IgD-negative memory B cell (primary cell): ENCODE measurements around the gene GOLGA8A. TPM values are rescaled to one million over a fixed set of nuclear protein-coding genes. Genes with fewer than 3 reads are reported as not detected.

Experiments
- H3K27ac Mint-ChIP-seq, 3 donors: one replicate each; pipeline ENCODE4 v1.8.0; 2020 to 2022; ENCODE audit warnings: mild to moderate bottlenecking in 3 of 3, mixed read lengths in 3 of 3, moderate library complexity in 1 of 3
- H3K27me3 Mint-ChIP-seq: one replicate; pipeline ENCODE4 v1.8.0; 2021; ENCODE audit warnings: mixed read lengths
- H3K36me3 Mint-ChIP-seq: one replicate; pipeline ENCODE4 v1.8.0; 2020; ENCODE audit warnings: mild to moderate bottlenecking, mixed read lengths
- H3K4me1 Mint-ChIP-seq, 3 donors: one replicate each; pipeline ENCODE4 v1.8.0; 2020 to 2022; ENCODE audit warnings: mixed read lengths in 3 of 3, mild to moderate bottlenecking in 1 of 3
- H3K4me3 Mint-ChIP-seq, 4 donors: one replicate each; pipeline ENCODE4 v1.8.0; 2020 to 2022; ENCODE audit warnings: mild to moderate bottlenecking in 4 of 4, mixed read lengths in 4 of 4, moderate library complexity in 3 of 4
- H3K9me3 Mint-ChIP-seq, 3 donors: one replicate each; pipeline ENCODE4 v1.8.0; 2020 to 2021; ENCODE audit warnings: mixed read lengths in 3 of 3, mild to moderate bottlenecking in 1 of 3
- polyA plus RNA-seq: library from polyadenylated mRNA; unstranded; fragments of 300-500 nt; fragmentation: Illumina TruSeq; gene quantifications from one replicate; pipeline ENCODE4 v1.2.3, GENCODE V29; 2021

GOLGA8A gene
- 2.8 TPM for polyA plus RNA-seq

- peaks cover 0 to 2% (median 0%) of the 10 kb centered on the region in 3 donors for H3K9me3 Mint-ChIP-seq
- H3K27me3 Mint-ChIP-seq = no peaks in the 10 kb centered on the region
These were observed at the start of gene GOLGA8A for GRCh38 chr15:34437687-34438086. Gene GOLGA8A, minus strand, starts transcription at chr15:34437808. Its CDS starts 48,117 bp downstream, at chr15:34389691.

GRCh38 chr15:34483644-34484043 is 46.0 kb upstream of the GOLGA8A start:
- H3K27me3 Mint-ChIP-seq = peaks cover 25% of the 10 kb centered on the region
- H3K4me1 Mint-ChIP-seq = no peaks in the 10 kb centered on the region
- H3K27ac Mint-ChIP-seq = no peak overlapping the region
- H3K4me3 Mint-ChIP-seq = no peak overlapping the region
- peaks cover 0 to 4% (median 2%) of the 10 kb centered on the region in 3 donors for H3K9me3 Mint-ChIP-seq
- no peaks in the 10 kb centered on the region for H3K36me3 Mint-ChIP-seq

More at GRCh38 chr15:34437687-34438086, at the start of gene GOLGA8A:
- no peaks in the 10 kb centered on the region for H3K36me3 Mint-ChIP-seq
- H3K4me1 Mint-ChIP-seq = peaks cover 0 to 13% (median 0%) of the 10 kb centered on the region in 3 donors
- peak within 1 kb of the TSS in 3 of 4 donors; percentile 95 to 98 (median 96) for H3K4me3 Mint-ChIP-seq
- H3K27ac Mint-ChIP-seq = peak within 1 kb of the TSS; percentile 86 to 97 (median 91)

GRCh38 chr15:34481370-34481769 is 43.8 kb upstream of the GOLGA8A start:
- Mint-ChIP-seq H3K36me3 (no peaks in the 10 kb centered on the region), H3K27me3 (peaks cover 24% of the 10 kb centered on the region), H3K4me3 (no peak overlapping the region), H3K27ac (no peak overlapping the region), H3K9me3 (no peaks in the 10 kb centered on the region), H3K4me1 (no peaks in the 10 kb centered on the region)

- no peaks in the 10 kb centered on the region for H3K4me1 Mint-ChIP-seq
- H3K4me3 Mint-ChIP-seq = no peak overlapping the region
- H3K27me3 Mint-ChIP-seq = peaks cover 15% of the 10 kb centered on the region
- no peak overlapping the region for H3K27ac Mint-ChIP-seq
- no peaks in the 10 kb centered on the region for H3K36me3 Mint-ChIP-seq
- no peaks in the 10 kb centered on the region for H3K9me3 Mint-ChIP-seq
These were observed 36.2 kb upstream of the GOLGA8A start for GRCh38 chr15:34473840-34474239.

GRCh38 chr15:34472947-34473346 is 35.3 kb upstream of the GOLGA8A start:
- Mint-ChIP-seq H3K9me3 (no peaks in the 10 kb centered on the region), H3K27me3 (peaks cover 15% of the 10 kb centered on the region), H3K36me3 (no peaks in the 10 kb centered on the region), H3K4me3 (no peak overlapping the region), H3K27ac (no peak overlapping the region), H3K4me1 (no peaks in the 10 kb centered on the region)

- Mint-ChIP-seq H3K27me3 (peaks cover 10% of the 10 kb centered on the region), H3K4me3 (no peak overlapping the region), H3K4me1 (no peaks in the 10 kb centered on the region), H3K36me3 (no peaks in the 10 kb centered on the region), H3K9me3 (no peaks in the 10 kb centered on the region), H3K27ac (no peak overlapping the region)
These were observed 33.3 kb upstream of the GOLGA8A start for GRCh38 chr15:34470892-34471291.

- Mint-ChIP-seq H3K27me3 (peaks cover 5% of the 10 kb centered on the region), H3K27ac (no peak overlapping the region), H3K9me3 (no peaks in the 10 kb centered on the region), H3K36me3 (no peaks in the 10 kb centered on the region), H3K4me1 (no peaks in the 10 kb centered on the region), H3K4me3 (no peak overlapping the region)
These were observed 32.5 kb upstream of the GOLGA8A start for GRCh38 chr15:34470091-34470490.

- Mint-ChIP-seq H3K4me3 (no peak overlapping the region), H3K36me3 (no peaks in the 10 kb centered on the region), H3K27me3 (peaks cover 12% of the 10 kb centered on the region), H3K4me1 (no peaks in the 10 kb centered on the region), H3K9me3 (no peaks in the 10 kb centered on the region), H3K27ac (no peak overlapping the region)
These were observed 24.1 kb upstream of the GOLGA8A start for GRCh38 chr15:34461730-34462129.

GRCh38 chr15:34460451-34460850 is 22.8 kb upstream of the GOLGA8A start:
- no peaks in the 10 kb centered on the region for H3K4me1 Mint-ChIP-seq
- H3K36me3 Mint-ChIP-seq = no peaks in the 10 kb centered on the region
- H3K4me3 Mint-ChIP-seq = no peak overlapping the region
- H3K9me3 Mint-ChIP-seq = no peaks in the 10 kb centered on the region
- H3K27ac Mint-ChIP-seq = no peak overlapping the region
- H3K27me3 Mint-ChIP-seq = peaks cover 15% of the 10 kb centered on the region

- no peak overlapping the region for H3K4me3 Mint-ChIP-seq
- H3K36me3 Mint-ChIP-seq = no peaks in the 10 kb centered on the region
- H3K4me1 Mint-ChIP-seq = no peaks in the 10 kb centered on the region
- H3K27ac Mint-ChIP-seq = no peak overlapping the region
- peaks cover 15% of the 10 kb centered on the region for H3K27me3 Mint-ChIP-seq
- H3K9me3 Mint-ChIP-seq = no peaks in the 10 kb centered on the region
These were observed 19.1 kb upstream of the GOLGA8A start for GRCh38 chr15:34456658-34457057.

GRCh38 chr15:34442891-34443290 is 5.3 kb upstream of the GOLGA8A start:
- Mint-ChIP-seq H3K36me3 (no peaks in the 10 kb centered on the region), H3K27ac (no peak overlapping the region), H3K27me3 (peaks cover 2% of the 10 kb centered on the region), H3K4me3 (no peak overlapping the region), H3K4me1 (peaks cover 0 to 1% (median 0%) of the 10 kb centered on the region in 3 donors), H3K9me3 (no peaks in the 10 kb centered on the region)

- H3K27me3 Mint-ChIP-seq = peaks cover 2% of the 10 kb centered on the region
- H3K4me1 Mint-ChIP-seq = peaks cover 0 to 13% (median 0%) of the 10 kb centered on the region in 3 donors
- peaks cover 0 to 2% (median 0%) of the 10 kb centered on the region in 3 donors for H3K9me3 Mint-ChIP-seq
- H3K36me3 Mint-ChIP-seq = no peaks in the 10 kb centered on the region
- H3K4me3 Mint-ChIP-seq = peak overlapping the region in 1 of 4 donors; percentile 39
- H3K27ac Mint-ChIP-seq = no peak overlapping the region
These were observed 2.3 kb upstream of the GOLGA8A start for GRCh38 chr15:34439878-34440277.

GRCh38 chr15:34436956-34437442 is 609 bp downstream of the GOLGA8A start:
- no peaks in the 10 kb centered on the region for H3K36me3 Mint-ChIP-seq
- peak overlapping the region in 1 of 3 donors; percentile 88 for H3K27ac Mint-ChIP-seq
- peaks cover 0 to 2% (median 0%) of the 10 kb centered on the region in 3 donors for H3K9me3 Mint-ChIP-seq
- H3K4me3 Mint-ChIP-seq = peak overlapping the region in 3 of 4 donors; percentile 82 to 96 (median 88)
- no peaks in the 10 kb centered on the region for H3K27me3 Mint-ChIP-seq
- H3K4me1 Mint-ChIP-seq = peaks cover 0 to 16% (median 0%) of the 10 kb centered on the region in 3 donors

- peak overlapping the region in 3 of 4 donors; percentile 82 to 96 (median 88) for H3K4me3 Mint-ChIP-seq
- no peaks in the 10 kb centered on the region for H3K36me3 Mint-ChIP-seq
- H3K4me1 Mint-ChIP-seq = peaks cover 0 to 17% (median 0%) of the 10 kb centered on the region in 3 donors
- H3K9me3 Mint-ChIP-seq = peaks cover 0 to 2% (median 0%) of the 10 kb centered on the region in 3 donors
- no peaks in the 10 kb centered on the region for H3K27me3 Mint-ChIP-seq
- peak overlapping the region; percentile 67 to 88 (median 69) for H3K27ac Mint-ChIP-seq
These were observed 1.3 kb downstream of the GOLGA8A start for GRCh38 chr15:34436126-34436955.

- H3K4me1 Mint-ChIP-seq = peaks cover 0 to 17% (median 0%) of the 10 kb centered on the region in 3 donors
- peak overlapping the region in 2 of 4 donors; percentile 82 to 96 for H3K4me3 Mint-ChIP-seq
- peak overlapping the region in 1 of 3 donors; percentile 51 for H3K27ac Mint-ChIP-seq
- H3K27me3 Mint-ChIP-seq = no peaks in the 10 kb centered on the region
- H3K36me3 Mint-ChIP-seq = no peaks in the 10 kb centered on the region
- peaks cover 0 to 2% (median 0%) of the 10 kb centered on the region in 3 donors for H3K9me3 Mint-ChIP-seq
These were observed 1.9 kb downstream of the GOLGA8A start for GRCh38 chr15:34435658-34436057.
